ENCODE results near the gene HMBS.
"Not testable (repeated sequence)": the region's sequence is repeated elsewhere in the genome, so short reads cannot be mapped to it uniquely, and the experiment has no call there.

The HMBS gene

GRCh38 chr11:119084663-119085436 is at the start of gene HMBS:
Gene HMBS (plus strand): TSS chr11:119084881. CDS start chr11:119085034, 153 bp downstream.
- in situ Hi-C loops (cut with MboI; ENCODE audit: low pct_unique_long_range_greater_than_20kb, low sequenced_read_pairs): no loop called here
- DNase-seq: peak; percentile 99

- in situ Hi-C loops (cut with MboI; ENCODE audit: low pct_unique_long_range_greater_than_20kb, low sequenced_read_pairs): no loop called here
- DNase-seq: no peak
Observed at GRCh38 chr11:119038884-119039283, 45.8 kb upstream of the HMBS start.

- in situ Hi-C loops (cut with MboI; ENCODE audit: low pct_unique_long_range_greater_than_20kb, low sequenced_read_pairs); DNase-seq: not testable (repeated sequence)
Observed at GRCh38 chr11:119039471-119039870, 45.2 kb upstream of the HMBS start.

- DNase-seq: no peak
- in situ Hi-C loops (cut with MboI; ENCODE audit: low pct_unique_long_range_greater_than_20kb, low sequenced_read_pairs): no loop called here
Observed at GRCh38 chr11:119041821-119042514, 42.7 kb upstream of the HMBS start.

GRCh38 chr11:119042927-119043326 is 41.8 kb upstream of the HMBS start:
- DNase-seq: no peak
- in situ Hi-C loops (cut with MboI; ENCODE audit: low pct_unique_long_range_greater_than_20kb, low sequenced_read_pairs): no loop called here

- in situ Hi-C loops (cut with MboI; ENCODE audit: low pct_unique_long_range_greater_than_20kb, low sequenced_read_pairs): no loop called here
- no peak for DNase-seq
Observed at GRCh38 chr11:119044708-119045107, 40.0 kb upstream of the HMBS start.

GRCh38 chr11:119046489-119046888 is 38.2 kb upstream of the HMBS start:
- in situ Hi-C loops (cut with MboI; ENCODE audit: low pct_unique_long_range_greater_than_20kb, low sequenced_read_pairs): no loop called here
- no peak for DNase-seq

GRCh38 chr11:119047205-119047604 is 37.5 kb upstream of the HMBS start:
- in situ Hi-C loops (cut with MboI; ENCODE audit: low pct_unique_long_range_greater_than_20kb, low sequenced_read_pairs): no loop called here
- no peak for DNase-seq

- DNase-seq: no peak
- in situ Hi-C loops (cut with MboI; ENCODE audit: low pct_unique_long_range_greater_than_20kb, low sequenced_read_pairs): no loop called here
Observed at GRCh38 chr11:119048644-119049043, 36.0 kb upstream of the HMBS start.

- no peak for DNase-seq
- in situ Hi-C loops (cut with MboI; ENCODE audit: low pct_unique_long_range_greater_than_20kb, low sequenced_read_pairs): no loop called here
Observed at GRCh38 chr11:119049081-119049480, 35.6 kb upstream of the HMBS start.

- no peak for DNase-seq
- in situ Hi-C loops (cut with MboI; ENCODE audit: low pct_unique_long_range_greater_than_20kb, low sequenced_read_pairs): no loop called here
Observed at GRCh38 chr11:119051440-119052162, 33.1 kb upstream of the HMBS start.

GRCh38 chr11:119052163-119052814 is 32.4 kb upstream of the HMBS start:
- DNase-seq: no peak
- in situ Hi-C loops (cut with MboI; ENCODE audit: low pct_unique_long_range_greater_than_20kb, low sequenced_read_pairs): no loop called here

- no peak for DNase-seq
- in situ Hi-C loops (cut with MboI; ENCODE audit: low pct_unique_long_range_greater_than_20kb, low sequenced_read_pairs): no loop called here
Observed at GRCh38 chr11:119054418-119054817, 30.3 kb upstream of the HMBS start.

- in situ Hi-C loops (cut with MboI; ENCODE audit: low pct_unique_long_range_greater_than_20kb, low sequenced_read_pairs): no loop called here
- peak; percentile 55 for DNase-seq
Observed at GRCh38 chr11:119055901-119056300, 28.8 kb upstream of the HMBS start.

- no peak for DNase-seq
- in situ Hi-C loops (cut with MboI; ENCODE audit: low pct_unique_long_range_greater_than_20kb, low sequenced_read_pairs): no loop called here
Observed at GRCh38 chr11:119056421-119056999, 28.2 kb upstream of the HMBS start.

- peak; percentile 94 for DNase-seq
- in situ Hi-C loops (cut with MboI; ENCODE audit: low pct_unique_long_range_greater_than_20kb, low sequenced_read_pairs): no loop called here
Observed at GRCh38 chr11:119057000-119057769, 27.5 kb upstream of the HMBS start, which contains the start of gene HYOU1. Gene HYOU1 (minus strand): TSS chr11:119057205. CDS start chr11:119056160, 1,045 bp downstream.

GRCh38 chr11:119059128-119059527 is 25.6 kb upstream of the HMBS start:
- in situ Hi-C loops (cut with MboI; ENCODE audit: low pct_unique_long_range_greater_than_20kb, low sequenced_read_pairs); DNase-seq: not testable (repeated sequence)

GRCh38 chr11:119061256-119061655 is 23.4 kb upstream of the HMBS start:
- DNase-seq: no peak
- in situ Hi-C loops (cut with MboI; ENCODE audit: low pct_unique_long_range_greater_than_20kb, low sequenced_read_pairs): no loop called here
